HepG2 (cell line): ENCODE data around the gene GYS1. TPM values are rescaled to one million over a fixed set of nuclear protein-coding genes. Genes with fewer than 3 reads are reported as not detected.

Source experiments
- ATM ChIP-seq: fragments of 450-650 bp; IDR thresholded peaks from 2 replicates; pipeline ENCODE4 v1.7.1; 2017; ENCODE audit warnings: mild to moderate bottlenecking, borderline replicate concordance
- GATAD2A ChIP-seq: IDR thresholded peaks from 2 replicates; pipeline ENCODE4 v1.6.1; 2016
- GLMP ChIP-seq: sonication (generic); formaldehyde crosslinking; IDR thresholded peaks from 2 replicates; pipeline ENCODE4 v1.9.0; 2021; ENCODE audit warnings: missing genetic modification reagents, mild to moderate bottlenecking, borderline replicate concordance
- GTF3A ChIP-seq: sonication (generic); formaldehyde crosslinking; conservative IDR thresholded peaks from 2 replicates; pipeline ENCODE4 v1.4.0; 2020; ENCODE audit warnings: mild to moderate bottlenecking, missing genetic modification reagents
- KLF12 ChIP-seq: sonication (generic); formaldehyde crosslinking; IDR thresholded peaks from 2 replicates; pipeline ENCODE4 v1.4.0; 2020; ENCODE audit warnings: missing genetic modification reagents, borderline replicate concordance
- MEIS2 ChIP-seq: sonication (generic); formaldehyde crosslinking; IDR thresholded peaks from 2 replicates; pipeline ENCODE4 v1.9.0; 2021; ENCODE audit warnings: mild to moderate bottlenecking, missing genetic modification reagents
- MXI1 ChIP-seq: IDR thresholded peaks from 3 replicates; pipeline ENCODE4 v1.6.1; 2012; ENCODE audit warnings: low read depth, low read length, inconsistent platforms, borderline replicate concordance
- NFKBIZ ChIP-seq: IDR thresholded peaks from 2 replicates; pipeline ENCODE4 v1.6.1; 2018; ENCODE audit warnings: missing genetic modification reagents, missing compliant biosample characterization
- TEF ChIP-seq: sonication (generic); formaldehyde crosslinking; IDR thresholded peaks from 2 replicates; pipeline ENCODE4 v1.5.0; 2020; ENCODE audit warnings: missing genetic modification reagents
- XRCC5 ChIP-seq: fragments of 200-400 bp; formaldehyde crosslinking; optimal IDR thresholded peaks from 2 replicates; pipeline ENCODE3; 2017; ENCODE audit warnings: mild to moderate bottlenecking, low read length
- ZBTB40 ChIP-seq, 2 experiments: fragments of 450-650 bp in 1 of 2; sonication (generic) in 1 of 2; formaldehyde crosslinking in 1 of 2; IDR thresholded peaks; 2 replicates each; pipeline versions ENCODE4 v1.6.1 to v1.8.0; 2016 to 2022; ENCODE audit warnings: antibody characterized with exemption in 1 of 2, mild to moderate bottlenecking in 1 of 2, missing genetic modification reagents in 1 of 2
- ZBTB46 ChIP-seq: sonication (generic); formaldehyde crosslinking; IDR thresholded peaks from 2 replicates; pipeline ENCODE4 v1.4.0; 2020; ENCODE audit warnings: mild to moderate bottlenecking, missing genetic modification reagents, borderline replicate concordance
- ZNF101 ChIP-seq: sonication (generic); formaldehyde crosslinking; IDR thresholded peaks from 2 replicates; pipeline ENCODE4 v1.4.0; 2020; ENCODE audit warnings: mild to moderate bottlenecking, low read depth, missing genetic modification reagents, borderline replicate concordance
- ZNF296 ChIP-seq: sonication (generic); formaldehyde crosslinking; conservative IDR thresholded peaks from 2 replicates; pipeline ENCODE4 v1.5.0; 2020; ENCODE audit warnings: mild to moderate bottlenecking, missing genetic modification reagents
- ZNF552 ChIP-seq: sonication (generic); formaldehyde crosslinking; IDR thresholded peaks from 2 replicates; pipeline ENCODE4 v1.9.0; 2022; ENCODE audit warnings: missing genetic modification reagents, mild to moderate bottlenecking, borderline replicate concordance
- ZNF773 ChIP-seq: sonication (generic); formaldehyde crosslinking; IDR thresholded peaks from 2 replicates; pipeline ENCODE4 v1.4.0; 2020; ENCODE audit warnings: missing genetic modification reagents, borderline replicate concordance
- polyA plus RNA-seq, 8 experiments: library from polyadenylated mRNA; depleted of rRNA in 3 of 8; stranded (reverse) in 7 of 8; unstranded in 1 of 8; fragments of >200 nt; fragmentation: Illumina TruSeq in 4 of 8; extraction: Trizol in 4 of 8; gene quantifications; 2 replicates each; pipeline versions ENCODE4 v1.2.1 to v1.2.3, GENCODE V29; 2011 to 2016; ENCODE audit warnings: low read depth in 4 of 8, missing spikeins in 1 of 8, mixed read lengths in 1 of 8; ENCODE audit not compliant: insufficient read depth in 1 of 8
- total RNA-seq, 5 experiments: library from RNA; depleted of rRNA; stranded (reverse); fragments of >200 nt; fragmentation: Illumina TruSeq; extraction: Trizol; gene quantifications; 2 replicates each; pipeline ENCODE4 v1.2.3, GENCODE V29; 2016; ENCODE audit warnings: low read depth in 1 of 5

GYS1 gene
- total and polyA plus RNA-seq, 2 of the 13 experiments (the other 11 are each of a cell fraction or from before 2014, with no cell fraction given), result 18.4 to 42.1 TPM

- TF ChIP-seq ZBTB40 (IDR thresholded peaks at IDR 0.05) (no peak), ZBTB40 (CRISPR knock-in tag; IDR thresholded peaks at IDR 0.05) (peak; percentile 17; the same call in 1 of the 2 replicates), KLF12 (CRISPR knock-in tag) (peak; percentile 97), GLMP (CRISPR knock-in tag) (no peak), XRCC5 (no peak), NFKBIZ (peak; percentile 83), ATM (no peak), MXI1 (peak; percentile 52; the same call in 1 of the 3 replicates), ZNF296 (CRISPR knock-in tag) (no peak), ZNF101 (CRISPR knock-in tag) (no peak), ZNF552 (CRISPR knock-in tag) (no peak), TEF (CRISPR knock-in tag) (peak; percentile 87), MEIS2 (peak; percentile 94), GATAD2A (peak; percentile 54), GTF3A (CRISPR knock-in tag) (0 out of 2 replicates have a peak, but pooled peaks have one; percentile 63), ZNF773 (CRISPR knock-in tag) (peak; percentile 96), ZBTB46 (peak; percentile 85; the same call in 1 of the 2 replicates)
Observed at GRCh38 chr19:48965040-48965805, 27.9 kb downstream of the GYS1 start, which contains the start of gene FTL (continued).
